Cardiac fibroblast (primary cell): Measurements from ENCODE around the gene UPK3A.
A peak's percentile ranks its signal among the peaks of the same experiment; 100 is the strongest.

Source experiments
- DNase-seq, 2 donors: peaks; one replicate each; pipeline versions ENCODE4 v3.0.0 to v3.0.0-alpha.2; 2010; ENCODE audit warnings: low read depth in 2 of 2
- H3K4me3 ChIP-seq, 2 donors: replicated peaks in 1 of 2; 1 replicate in 1 of 2; 2 replicates in 1 of 2; pipeline ENCODE4 v1.5.1; 2011; ENCODE audit warnings: low read depth in 2 of 2, low read length in 2 of 2, mild to moderate bottlenecking in 2 of 2, moderate library complexity in 1 of 2
- CTCF ChIP-seq: IDR thresholded peaks from one replicate; pipeline ENCODE4 v1.5.1; 2011; ENCODE audit warnings: low read depth, mild to moderate bottlenecking, low read length, inconsistent platforms

The UPK3A gene

GRCh38 chr22:45336971-45337431 is 52.3 kb downstream of the UPK3A start:
- TF ChIP-seq CTCF = no peak
- DNase-seq = peak; percentile 6 to 78
- H3K4me3 ChIP-seq = no peak overlapping the region

- DNase-seq = no peak
- H3K4me3 ChIP-seq = no peak overlapping the region
- TF ChIP-seq CTCF = no peak
Measured at GRCh38 chr22:45337536-45337935, 52.8 kb downstream of the UPK3A start.

GRCh38 chr22:45338795-45339194 is 54.0 kb downstream of the UPK3A start:
- H3K4me3 ChIP-seq = no peak overlapping the region
- no peak for TF ChIP-seq CTCF
- no peak for DNase-seq

GRCh38 chr22:45340323-45340722 is 55.6 kb downstream of the UPK3A start:
- DNase-seq = no peak
- H3K4me3 ChIP-seq = no peak overlapping the region
- TF ChIP-seq CTCF = no peak

GRCh38 chr22:45341498-45341897 is 56.7 kb downstream of the UPK3A start:
- DNase-seq = no peak
- H3K4me3 ChIP-seq = no peak overlapping the region
- no peak for TF ChIP-seq CTCF

- DNase-seq = no peak
- no peak overlapping the region for H3K4me3 ChIP-seq
- no peak for TF ChIP-seq CTCF
Measured at GRCh38 chr22:45343143-45343542, 58.4 kb downstream of the UPK3A start.

- no peak overlapping the region for H3K4me3 ChIP-seq
- TF ChIP-seq CTCF = no peak
- no peak for DNase-seq
Measured at GRCh38 chr22:45344334-45344733, 59.6 kb downstream of the UPK3A start.
